SK-N-SH (cell line): ENCODE measurements around the gene PDZD8.

ENCODE experiments used
- EP300 ChIP-seq, 2 experiments: IDR thresholded peaks; 2 replicates each; pipeline versions ENCODE4 v1.4.0 to v1.6.1; 2012; ENCODE audit warnings: borderline replicate concordance in 1 of 2, low read depth in 1 of 2, low read length in 1 of 2
- FOXM1 ChIP-seq: IDR thresholded peaks from 2 replicates; pipeline ENCODE4 v1.4.0; 2012; ENCODE audit warnings: low read depth, mild to moderate bottlenecking
- SMC3 ChIP-seq: IDR thresholded peaks from 2 replicates; pipeline ENCODE4 v1.6.1; 2012; ENCODE audit warnings: low read depth, low read length, improper control_type of control experiment
- TF ChIP-seq, protein P1 (sequence below): fragments of 200-600 bp; sonication (generic); IDR thresholded peaks from 2 replicates; pipeline ENCODE4 v1.6.1; 2017; ENCODE audit warnings: antibody characterized with exemption, mild to moderate bottlenecking, moderate library complexity

DNA sequence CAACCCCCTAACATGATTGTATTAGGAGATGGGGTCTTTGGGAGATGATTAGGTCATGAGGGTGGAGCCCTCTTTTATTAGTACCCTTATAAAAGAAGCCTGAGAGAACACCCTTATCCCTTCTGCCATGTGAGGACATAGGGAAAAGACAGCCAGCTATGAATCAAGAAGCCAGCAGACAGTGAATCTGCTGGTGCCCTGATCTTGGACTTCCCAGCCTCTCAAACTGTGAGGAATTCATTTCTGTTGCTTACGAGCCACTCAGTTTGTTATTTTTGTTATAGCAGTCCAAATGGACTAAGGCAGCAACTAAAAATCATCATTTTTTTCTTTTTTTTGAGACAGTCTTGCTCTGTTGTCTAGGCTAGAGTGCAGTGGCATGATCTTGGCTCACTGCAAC, 74.6 kb downstream of the PDZD8 start:
- TF ChIP-seq, protein P1, sequence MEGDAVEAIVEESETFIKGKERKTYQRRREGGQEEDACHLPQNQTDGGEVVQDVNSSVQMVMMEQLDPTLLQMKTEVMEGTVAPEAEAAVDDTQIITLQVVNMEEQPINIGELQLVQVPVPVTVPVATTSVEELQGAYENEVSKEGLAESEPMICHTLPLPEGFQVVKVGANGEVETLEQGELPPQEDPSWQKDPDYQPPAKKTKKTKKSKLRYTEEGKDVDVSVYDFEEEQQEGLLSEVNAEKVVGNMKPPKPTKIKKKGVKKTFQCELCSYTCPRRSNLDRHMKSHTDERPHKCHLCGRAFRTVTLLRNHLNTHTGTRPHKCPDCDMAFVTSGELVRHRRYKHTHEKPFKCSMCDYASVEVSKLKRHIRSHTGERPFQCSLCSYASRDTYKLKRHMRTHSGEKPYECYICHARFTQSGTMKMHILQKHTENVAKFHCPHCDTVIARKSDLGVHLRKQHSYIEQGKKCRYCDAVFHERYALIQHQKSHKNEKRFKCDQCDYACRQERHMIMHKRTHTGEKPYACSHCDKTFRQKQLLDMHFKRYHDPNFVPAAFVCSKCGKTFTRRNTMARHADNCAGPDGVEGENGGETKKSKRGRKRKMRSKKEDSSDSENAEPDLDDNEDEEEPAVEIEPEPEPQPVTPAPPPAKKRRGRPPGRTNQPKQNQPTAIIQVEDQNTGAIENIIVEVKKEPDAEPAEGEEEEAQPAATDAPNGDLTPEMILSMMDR, result no peak
- no peak for TF ChIP-seq EP300 (IDR thresholded peaks at IDR 0.05; ENCODE audit: borderline replicate concordance in 1 of 2, low read depth in 1 of 2, low read length in 1 of 2)
- no peak for TF ChIP-seq SMC3
- TF ChIP-seq FOXM1, result no peak
